AG04450 (cell line): Measurements from ENCODE around the gene EXPH5. TPM values are rescaled to one million over a fixed set of nuclear protein-coding genes. Genes with fewer than 3 reads are reported as not detected.

Source experiments
- CTCF ChIA-PET: fragments of 300-600, 350-600 bp; formaldehyde crosslinking; extraction: SDS; loops from one replicate; lab custom pipeline; 2022; ENCODE audit warnings: antibody characterized with exemption, inconsistent platforms; lab: Charles Lee
- POLR2A ChIA-PET: fragments of 350-600 bp; formaldehyde crosslinking; extraction: SDS; loops from one replicate; lab custom pipeline; 2021; ENCODE audit warnings: antibody characterized with exemption, inconsistent platforms; lab: Yijun Ruan, JAX
- DNase-seq: peaks from one replicate; pipeline ENCODE4 v3.0.0-alpha.2; 2011; ENCODE audit warnings: low read depth, low spot score
- H3K27ac ChIP-seq: one replicate; pipeline ENCODE4 v1.5.1; 2012; ENCODE audit warnings: low read depth, low read length, control low read depth
- H3K27me3 ChIP-seq: one replicate; pipeline ENCODE4 v1.6.0; 2012; ENCODE audit warnings: low read length; ENCODE audit not compliant: control insufficient read depth, insufficient read depth
- H3K4me3 ChIP-seq: 2 replicates; pipeline ENCODE4 v1.5.1; 2011; ENCODE audit warnings: mild to moderate bottlenecking, low read depth, low read length, control low read depth
- H3K9me3 ChIP-seq: 2 replicates; pipeline ENCODE4 v1.5.1; 2012; ENCODE audit warnings: low read length; ENCODE audit not compliant: control insufficient read depth, insufficient read depth
- CTCF ChIP-seq: IDR thresholded peaks from 2 replicates; pipeline ENCODE4 v1.5.1; 2011; ENCODE audit warnings: low read depth, low read length, control low read depth, inconsistent platforms
- polyA plus RNA-seq: library from polyadenylated mRNA; depleted of rRNA; stranded (reverse); fragments of >200 nt; gene quantifications from 2 replicates; pipeline ENCODE4 v1.2.3, GENCODE V29; 2011

EXPH5 gene
- polyA plus RNA-seq, 1 experiment: 0.37 TPM

- no peak overlapping the region for H3K27ac ChIP-seq
- no peak for TF ChIP-seq CTCF
- H3K27me3 ChIP-seq: peaks cover 2% of the 10 kb centered on the region
- H3K9me3 ChIP-seq: no peaks in the 10 kb centered on the region
- no peak overlapping the region for H3K4me3 ChIP-seq
- ChIA-PET POLR2A (no interaction called here), CTCF (no interaction called here)
- DNase-seq: no peak
Observed at GRCh38 chr11:108574675-108575074, 18.9 kb downstream of the EXPH5 start.

GRCh38 chr11:108571001-108571400, 22.6 kb downstream of the EXPH5 start:
- ChIA-PET POLR2A (no interaction called here), CTCF (no interaction called here)
- DNase-seq: no peak
- Histone ChIP-seq H3K9me3 (no peaks in the 10 kb centered on the region), H3K27me3 (no peaks in the 10 kb centered on the region), H3K4me3 (no peak overlapping the region), H3K27ac (no peak overlapping the region)
- TF ChIP-seq CTCF: no peak

- POLR2A ChIA-PET: no interaction called here
- no peak for TF ChIP-seq CTCF
- CTCF ChIA-PET: no interaction called here
Observed at GRCh38 chr11:108569896-108570295, 23.7 kb downstream of the EXPH5 start.

GRCh38 chr11:108568195-108568858, 25.2 kb downstream of the EXPH5 start:
- no peaks in the 10 kb centered on the region for H3K9me3 ChIP-seq
- no peak overlapping the region for H3K4me3 ChIP-seq
- H3K27me3 ChIP-seq: no peaks in the 10 kb centered on the region
- ChIA-PET CTCF (no interaction called here), POLR2A (no interaction called here)
- no peak for TF ChIP-seq CTCF
- DNase-seq: no peak
- H3K27ac ChIP-seq: no peak overlapping the region

More at GRCh38 chr11:108569896-108570295, 23.7 kb downstream of the EXPH5 start:
- no peaks in the 10 kb centered on the region for H3K9me3 ChIP-seq
- DNase-seq: no peak
- H3K4me3 ChIP-seq: no peak overlapping the region
- H3K27ac ChIP-seq: no peak overlapping the region
- H3K27me3 ChIP-seq: no peaks in the 10 kb centered on the region

- Histone ChIP-seq H3K27ac (no peak overlapping the region), H3K4me3 (no peak overlapping the region), H3K27me3 (no peaks in the 10 kb centered on the region), H3K9me3 (no peaks in the 10 kb centered on the region)
- CTCF ChIA-PET: no interaction called here
- POLR2A ChIA-PET: no interaction called here
- no peak for DNase-seq
- TF ChIP-seq CTCF: no peak
Observed at GRCh38 chr11:108565653-108566052, 27.9 kb downstream of the EXPH5 start.
